IMR-90 (cell line): ENCODE measurements around the gene ANKRD27. TPM values are rescaled to one million over a fixed set of nuclear protein-coding genes. Genes with fewer than 3 reads are reported as not detected.
A peak's percentile ranks its signal among the peaks of the same experiment; 100 is the strongest.

Source experiments
- ATAC-seq: fragments of 200-7000 bp; cut with Tn5 transposase; 2 replicates; pipeline ENCODE4 v1.9.1; 2020; ENCODE audit warnings: low read depth, mild to moderate bottlenecking, moderate library complexity
- BruUV-seq: library from RNA; stranded (reverse); fragments of 400-500 nt; replicated peaks from 2 replicates; lab custom pipeline; 2021; lab: Mats Ljungman, UMichigan
- CTCF ChIA-PET: fragments of 300-600 bp; formaldehyde crosslinking; extraction: SDS; loops from one replicate; lab custom pipeline; 2021; ENCODE audit warnings: antibody characterized with exemption; lab: Yijun Ruan, JAX
- POLR2A ChIA-PET: fragments of 300-600 bp; sonication (Branson Sonifier 250); formaldehyde crosslinking; loops from one replicate; lab custom pipeline; 2022; ENCODE audit warnings: antibody characterized with exemption; ENCODE audit not compliant: unreplicated experiment; lab: Charles Lee
- DNase-seq: peaks from one replicate; pipeline ENCODE4 v3.0.0; 2013
- H2AFZ ChIP-seq: replicated peaks from 2 replicates; pipeline ENCODE3; 2013; ENCODE audit warnings: low read length, mild to moderate bottlenecking; ENCODE audit not compliant: poor library complexity
- H2AK5ac ChIP-seq: 2 replicates; pipeline ENCODE4 v1.6.1; 2013; ENCODE audit warnings: low read depth, low read length, inconsistent platforms
- H2AK9ac ChIP-seq: replicated peaks from 2 replicates; pipeline ENCODE3; 2013; ENCODE audit warnings: mild to moderate bottlenecking, low read depth, low read length, moderate library complexity; ENCODE audit not compliant: poor library complexity
- H2BK120ac ChIP-seq: 2 replicates; pipeline ENCODE4 v1.6.1; 2013; ENCODE audit warnings: low read depth, low read length, inconsistent platforms
- H2BK15ac ChIP-seq: 3 replicates; pipeline ENCODE4 v1.6.1; 2013; ENCODE audit warnings: low read depth, low read length, inconsistent platforms
- H2BK20ac ChIP-seq: 2 replicates; pipeline ENCODE4 v1.6.1; 2013; ENCODE audit warnings: low read depth, mild to moderate bottlenecking, inconsistent platforms, low read length, moderate library complexity
- H2BK5ac ChIP-seq: 2 replicates; pipeline ENCODE4 v1.6.1; 2013; ENCODE audit warnings: mild to moderate bottlenecking, low read depth, low read length, inconsistent platforms; ENCODE audit not compliant: poor library complexity, severe bottlenecking
- H3K14ac ChIP-seq: replicated peaks from 2 replicates; pipeline ENCODE4 v1.6.1; 2013; ENCODE audit warnings: low read depth, low read length, inconsistent platforms
- H3K18ac ChIP-seq: 2 replicates; pipeline ENCODE4 v1.6.1; 2013; ENCODE audit warnings: low read depth, low read length, control low read depth
- H3K23ac ChIP-seq: 2 replicates; pipeline ENCODE4 v1.6.1; 2013; ENCODE audit warnings: low read depth, low read length, inconsistent platforms
- H3K27ac ChIP-seq: 2 replicates; pipeline ENCODE4 v1.5.1; 2013; ENCODE audit warnings: mild to moderate bottlenecking, control low read depth, low read length; ENCODE audit not compliant: insufficient read depth
- H3K27me3 ChIP-seq: 2 replicates; pipeline ENCODE4 v1.6.1; 2013; ENCODE audit warnings: low read length; ENCODE audit not compliant: control insufficient read depth, insufficient read depth
- H3K36me3 ChIP-seq: 2 replicates; pipeline ENCODE4 v1.6.1; 2013; ENCODE audit warnings: low read length, mixed read lengths; ENCODE audit not compliant: control insufficient read depth, insufficient read depth
- H3K4ac ChIP-seq: 2 replicates; pipeline ENCODE4 v1.6.1; 2013; ENCODE audit warnings: low read depth, low read length, inconsistent platforms
- H3K4me1 ChIP-seq: 2 replicates; pipeline ENCODE4 v1.6.1; 2013; ENCODE audit warnings: low read length, mixed read lengths; ENCODE audit not compliant: control insufficient read depth, insufficient read depth
- H3K4me2 ChIP-seq: 2 replicates; pipeline ENCODE4 v1.6.1; 2013; ENCODE audit warnings: low read depth, mild to moderate bottlenecking, control low read depth, low read length, moderate library complexity
- H3K4me3 ChIP-seq: 2 replicates; pipeline ENCODE4 v1.5.1; 2013; ENCODE audit warnings: low read depth, mild to moderate bottlenecking, control low read depth, low read length, moderate library complexity; ENCODE audit not compliant: insufficient read depth
- H3K56ac ChIP-seq: 2 replicates; pipeline ENCODE4 v1.6.1; 2013; ENCODE audit warnings: low read length, inconsistent platforms; ENCODE audit not compliant: insufficient read depth; ENCODE audit errors: extremely low read depth
- H3K79me1 ChIP-seq, 2 experiments: 2 replicates each; pipeline ENCODE4 v1.6.1; 2013; ENCODE audit warnings: low read length in 2 of 2, inconsistent platforms in 1 of 2, low read depth in 1 of 2
- H3K9ac ChIP-seq: 2 replicates; pipeline ENCODE4 v1.6.1; 2013; ENCODE audit warnings: low read depth, low read length, control low read depth
- H3K9me1 ChIP-seq: 2 replicates; pipeline ENCODE4 v1.6.1; 2013; ENCODE audit warnings: low read length, inconsistent platforms; ENCODE audit not compliant: insufficient read depth
- H3K9me3 ChIP-seq: 2 replicates; pipeline ENCODE4 v1.6.1; 2013; ENCODE audit warnings: low read length; ENCODE audit not compliant: control insufficient read depth, insufficient read depth
- H4K20me1 ChIP-seq: 2 replicates; pipeline ENCODE4 v1.6.1; 2013; ENCODE audit warnings: low read length, inconsistent platforms; ENCODE audit not compliant: insufficient read depth
- H4K5ac ChIP-seq: 2 replicates; pipeline ENCODE4 v1.6.1; 2013; ENCODE audit warnings: mild to moderate bottlenecking, low read depth, low read length, control low read depth
- H4K8ac ChIP-seq, 2 experiments: 2 replicates each; pipeline ENCODE4 v1.6.1; 2013; ENCODE audit warnings: low read depth in 2 of 2, low read length in 2 of 2, control low read depth in 1 of 2, inconsistent platforms in 1 of 2
- H4K91ac ChIP-seq: 2 replicates; pipeline ENCODE4 v1.6.1; 2013; ENCODE audit warnings: low read depth, low read length, inconsistent platforms; ENCODE audit not compliant: insufficient read depth
- BHLHE40 ChIP-seq: fragments of 150-350 bp; IDR thresholded peaks from 2 replicates; pipeline ENCODE4 v1.6.1; 2016; ENCODE audit warnings: mild to moderate bottlenecking, low read depth, low read length
- CTCF ChIP-seq: conservative IDR thresholded peaks from 2 replicates; pipeline ENCODE4 v1.5.1; 2012; ENCODE audit warnings: mild to moderate bottlenecking, low read depth, low read length, improper control_type of control experiment
- FOS ChIP-seq: fragments of 150-350 bp; IDR thresholded peaks from 2 replicates; pipeline ENCODE4 v1.6.1; 2016; ENCODE audit warnings: low read depth, low read length
- MAZ ChIP-seq: IDR thresholded peaks from 2 replicates; pipeline ENCODE4 v1.6.1; 2012; ENCODE audit warnings: low read depth, mild to moderate bottlenecking, low read length, improper control_type of control experiment, moderate library complexity, borderline replicate concordance
- MXI1 ChIP-seq: IDR thresholded peaks from 2 replicates; pipeline ENCODE4 v1.6.1; 2012; ENCODE audit warnings: low read depth, mild to moderate bottlenecking, low read length, moderate library complexity, borderline replicate concordance
- POLR2A ChIP-seq: IDR thresholded peaks from 2 replicates; pipeline ENCODE4 v1.6.1; 2012; ENCODE audit warnings: mild to moderate bottlenecking, low read depth, low read length
- RFX5 ChIP-seq: IDR thresholded peaks from 2 replicates; pipeline ENCODE4 v1.8.0; 2012; ENCODE audit warnings: low read depth, mild to moderate bottlenecking, low read length, moderate library complexity
- USF2 ChIP-seq: fragments of 150-350 bp; IDR thresholded peaks from 2 replicates; pipeline ENCODE4 v1.6.1; 2017; ENCODE audit warnings: mild to moderate bottlenecking, antibody characterized with exemption, low read length, low read depth
- WGBS, 2 experiments: methylation state at CpG; one replicate each; pipeline versions ENCODE4 v1.1.5 to v1.1.7; 2013; ENCODE audit warnings: missing lambda C conversion rate in 2 of 2; ENCODE audit not compliant: insufficient read length in 1 of 2; ENCODE audit errors: extremely low coverage in 2 of 2; 5-methylcytosine and 5-hydroxymethylcytosine counted together
- dilution Hi-C: fragments of 300-500 bp; cut with HindIII; formaldehyde crosslinking; loops from one replicate; pipeline ENCODE4 v1.14.3; 2018; ENCODE audit warnings: low sequenced_read_pairs; ENCODE audit not compliant: unreplicated experiment
- in situ Hi-C: fragments of 300-500 bp; cut with MboI; formaldehyde crosslinking; loops from 3 replicates; pipeline ENCODE4 v1.14.3; 2019; ENCODE audit warnings: low sequenced_read_pairs, inconsistent platforms, mixed read lengths
- intact Hi-C: fragments of 100-400 bp; cut with micrococcal nuclease; formaldehyde crosslinking; loops from 2 replicates; pipeline ENCODE4 v1.10.0; 2022
- polyA plus RNA-seq, 3 experiments: library from polyadenylated mRNA; depleted of rRNA; stranded (reverse); fragments of >200 nt; gene quantifications; 2 replicates each; pipeline ENCODE4 v1.2.3, GENCODE V29; 2012; ENCODE audit warnings: low replicate concordance in 1 of 3
- total RNA-seq: library from RNA; depleted of rRNA; stranded (reverse); fragments of >200 nt; gene quantifications from 2 replicates; pipeline ENCODE4 v1.2.3, GENCODE V29; 2012

Gene ANKRD27
- total and polyA plus RNA-seq, 2 of the 4 experiments (the other 2 are of a cell fraction), result 16.7 to 35.0 TPM

- H2AK9ac ChIP-seq, result peak within 1 kb of the TSS; percentile 95
- peaks cover 28 to 32% of the 10 kb centered on the region in 2 experiments for H3K79me1 ChIP-seq
- POLR2A ChIA-PET, result interaction anchor here (0.6 to 1.0 kb wide), 2 partner anchors 176 to 268 kb away, joined by 3 to 9 read pairs; partner anchors contain the start of gene DPY19L3
- WGBS, 2 experiments, result 1% methylated on average over 24 of the region's 81 CpGs; no CpG with 5 or more reads in 1 of the 2 experiments
- no TSS peak for BruUV-seq
- peaks cover 15% of the 10 kb centered on the region for H3K36me3 ChIP-seq
- H4K8ac ChIP-seq, result peak within 1 kb of the TSS; percentile 94 to 96
- H2AK5ac ChIP-seq, result peak within 1 kb of the TSS; percentile 45; the same call in 1 of the 2 replicates
- H3K23ac ChIP-seq, result peak within 1 kb of the TSS; percentile 88
- peak within 1 kb of the TSS; percentile 88 for H2BK5ac ChIP-seq
- peak; percentile 98 for ATAC-seq
- H3K27me3 ChIP-seq, result no peaks in the 10 kb centered on the region
- peak; percentile 89 for DNase-seq
- peak within 1 kb of the TSS; percentile 81 for H3K4me3 ChIP-seq
- peaks cover 2% of the 10 kb centered on the region; the same call in 1 of the 2 replicates for H3K4me1 ChIP-seq
- dilution Hi-C loops, result no loop called here
- TF ChIP-seq MAZ, result peak; percentile 53; the same call in 1 of the 2 replicates
- no peak for TF ChIP-seq FOS
- TF ChIP-seq MXI1, result peak; percentile 10; the same call in 1 of the 2 replicates
- no peak for TF ChIP-seq CTCF
- TF ChIP-seq BHLHE40, result no peak
- no peak for TF ChIP-seq USF2
- peak; percentile 81 for TF ChIP-seq POLR2A
- TF ChIP-seq RFX5, result no peak
- no peaks in the 10 kb centered on the region for H3K9me3 ChIP-seq
- intact Hi-C loops, result loop anchor here (5.0 to 10.0 kb wide), 3 partner anchors 126 to 504 kb away; partner anchors contain the start of genes GPATCH1 and ZNF507
- H2BK120ac ChIP-seq, result no peak within 1 kb of the TSS; the same call in 1 of the 2 replicates
- H3K27ac ChIP-seq, result peak within 1 kb of the TSS; percentile 95
- in situ Hi-C loops, result no loop called here
- H4K91ac ChIP-seq, result peak within 1 kb of the TSS; percentile 87
- peak within 1 kb of the TSS; percentile 96 for H3K4me2 ChIP-seq
- peak within 1 kb of the TSS; percentile 31; the same call in 1 of the 2 replicates for H4K5ac ChIP-seq
- peak within 1 kb of the TSS; percentile 98 for H2AFZ ChIP-seq
- H3K9me1 ChIP-seq, result no peaks in the 10 kb centered on the region
- H2BK15ac ChIP-seq, result no peak within 1 kb of the TSS
- no peak within 1 kb of the TSS for H3K56ac ChIP-seq
- peak within 1 kb of the TSS; percentile 46 for H3K18ac ChIP-seq
- peak within 1 kb of the TSS; percentile 93 for H3K9ac ChIP-seq
- H3K4ac ChIP-seq, result peak within 1 kb of the TSS; percentile 88
- CTCF ChIA-PET, result interaction anchor here (0.6 to 1.4 kb wide), 2 partner anchors 11 to 85 kb away, joined by 3 read pairs; no protein-coding TSS in a partner anchor
- H4K20me1 ChIP-seq, result 0 out of 2 replicates have a peak, but pooled peaks cover 6% of the 10 kb centered on the region
- no peak within 1 kb of the TSS for H2BK20ac ChIP-seq
- H3K14ac ChIP-seq, result peak within 1 kb of the TSS; percentile 72
Observed at GRCh38 chr19:32580901-32581704, 93.9 kb downstream of the ANKRD27 start, which contains the start of gene PDCD5. Gene PDCD5 (plus strand): TSS chr19:32581190. CDS start chr19:32581262, 72 bp downstream.
